LNCaP clone FGC (cell line): ENCODE results near the gene APBB3.

Experiments used
- DNase-seq: peaks from one replicate; pipeline ENCODE4 v3.0.0-alpha.2; 2011; ENCODE audit warnings: low read depth
- H3K4me3 ChIP-seq: 2 replicates; pipeline ENCODE4 v1.5.1; 2011; ENCODE audit warnings: mild to moderate bottlenecking, low read depth, low read length, control low read depth
- CTCF ChIP-seq: IDR thresholded peaks from 2 replicates; pipeline ENCODE4 v1.5.1; 2012; ENCODE audit warnings: mild to moderate bottlenecking; ENCODE audit not compliant: control insufficient read depth, insufficient read depth; ENCODE audit errors: extremely low read depth

APBB3 gene

DNA sequence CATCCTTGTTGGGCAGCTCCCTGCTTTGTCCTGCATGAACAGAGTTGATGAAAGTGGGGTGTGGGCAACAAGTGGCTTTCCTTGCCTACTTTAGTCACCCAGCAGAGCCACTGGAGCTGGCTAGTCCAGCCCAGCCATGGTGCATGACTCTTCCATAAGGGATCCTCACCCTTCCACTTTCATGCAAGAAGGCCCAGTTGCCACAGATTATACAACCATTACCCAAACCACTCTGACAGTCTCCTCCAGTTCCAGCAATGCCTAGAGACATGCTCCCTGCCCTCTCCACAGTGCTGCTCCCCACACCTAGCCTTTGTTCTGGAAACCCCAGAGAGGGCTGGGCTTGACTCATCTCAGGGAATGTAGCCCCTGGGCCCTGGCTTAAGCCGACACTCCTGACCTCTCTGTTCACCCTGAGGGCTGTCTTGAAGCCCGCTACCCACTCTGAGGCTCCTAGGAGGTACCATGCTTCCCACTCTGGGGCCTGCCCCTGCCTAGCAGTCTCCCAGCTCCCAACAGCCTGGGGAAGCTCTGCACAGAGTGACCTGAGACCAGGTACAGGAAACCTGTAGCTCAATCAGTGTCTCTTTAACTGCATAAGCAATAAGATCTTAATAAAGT, 4.2 kb upstream of the APBB3 start:
- no peak for DNase-seq
- no peak overlapping the region for H3K4me3 ChIP-seq
- TF ChIP-seq CTCF, result no peak

DNA sequence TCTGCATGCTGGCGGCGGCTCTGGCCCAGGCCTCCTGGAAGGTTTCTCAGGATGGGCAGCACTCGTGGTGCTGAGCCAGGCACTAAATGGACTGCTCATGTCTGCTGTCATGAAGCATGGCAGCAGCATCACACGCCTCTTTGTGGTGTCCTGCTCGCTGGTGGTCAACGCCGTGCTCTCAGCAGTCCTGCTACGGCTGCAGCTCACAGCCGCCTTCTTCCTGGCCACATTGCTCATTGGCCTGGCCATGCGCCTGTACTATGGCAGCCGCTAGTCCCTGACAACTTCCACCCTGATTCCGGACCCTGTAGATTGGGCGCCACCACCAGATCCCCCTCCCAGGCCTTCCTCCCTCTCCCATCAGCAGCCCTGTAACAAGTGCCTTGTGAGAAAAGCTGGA, 3.5 kb upstream of the APBB3 start:
- H3K4me3 ChIP-seq, result no peak overlapping the region
- DNase-seq, result no peak
- no peak for TF ChIP-seq CTCF

DNA sequence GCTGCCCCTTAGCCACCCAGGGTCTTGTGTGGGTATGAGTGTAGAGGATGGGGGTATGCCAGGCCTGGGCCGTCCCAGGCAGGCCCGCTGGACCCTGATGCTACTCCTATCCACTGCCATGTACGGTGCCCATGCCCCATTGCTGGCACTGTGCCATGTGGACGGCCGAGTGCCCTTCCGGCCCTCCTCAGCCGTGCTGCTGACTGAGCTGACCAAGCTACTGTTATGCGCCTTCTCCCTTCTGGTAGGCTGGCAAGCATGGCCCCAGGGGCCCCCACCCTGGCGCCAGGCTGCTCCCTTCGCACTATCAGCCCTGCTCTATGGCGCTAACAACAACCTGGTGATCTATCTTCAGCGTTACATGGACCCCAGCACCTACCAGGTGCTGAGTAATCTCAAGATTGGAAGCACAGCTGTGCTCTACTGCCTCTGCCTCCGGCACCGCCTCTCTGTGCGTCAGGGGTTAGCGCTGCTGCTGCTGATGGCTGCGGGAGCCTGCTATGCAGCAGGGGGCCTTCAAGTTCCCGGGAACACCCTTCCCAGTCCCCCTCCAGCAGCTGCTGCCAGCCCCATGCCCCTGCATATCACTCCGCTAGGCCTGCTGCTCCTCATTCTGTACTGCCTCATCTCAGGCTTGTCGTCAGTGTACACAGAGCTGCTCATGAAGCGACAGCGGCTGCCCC, 2.9 kb upstream of the APBB3 start:
- H3K4me3 ChIP-seq, result no peak overlapping the region
- no peak for DNase-seq
- no peak for TF ChIP-seq CTCF

GRCh38 chr5:140566665-140567064, 2.3 kb upstream of the APBB3 start:
- no peak for DNase-seq
- no peak for TF ChIP-seq CTCF
- H3K4me3 ChIP-seq, result no peak overlapping the region

GRCh38 chr5:140565780-140566095, 1.3 kb upstream of the APBB3 start:
- peak overlapping the region; percentile 80 for H3K4me3 ChIP-seq
- TF ChIP-seq CTCF, result no peak
- DNase-seq, result no peak

- DNase-seq, result no peak
- no peak for TF ChIP-seq CTCF
- peak overlapping the region; percentile 80 for H3K4me3 ChIP-seq
These were observed 804 bp upstream of the APBB3 start for GRCh38 chr5:140565024-140565779.
